Measurements from ENCODE around the gene USH2A.
"Not testable (repeated sequence)": the region's sequence is repeated elsewhere in the genome, so short reads cannot be mapped to it uniquely, and the experiment has no call there.

USH2A gene

DNA sequence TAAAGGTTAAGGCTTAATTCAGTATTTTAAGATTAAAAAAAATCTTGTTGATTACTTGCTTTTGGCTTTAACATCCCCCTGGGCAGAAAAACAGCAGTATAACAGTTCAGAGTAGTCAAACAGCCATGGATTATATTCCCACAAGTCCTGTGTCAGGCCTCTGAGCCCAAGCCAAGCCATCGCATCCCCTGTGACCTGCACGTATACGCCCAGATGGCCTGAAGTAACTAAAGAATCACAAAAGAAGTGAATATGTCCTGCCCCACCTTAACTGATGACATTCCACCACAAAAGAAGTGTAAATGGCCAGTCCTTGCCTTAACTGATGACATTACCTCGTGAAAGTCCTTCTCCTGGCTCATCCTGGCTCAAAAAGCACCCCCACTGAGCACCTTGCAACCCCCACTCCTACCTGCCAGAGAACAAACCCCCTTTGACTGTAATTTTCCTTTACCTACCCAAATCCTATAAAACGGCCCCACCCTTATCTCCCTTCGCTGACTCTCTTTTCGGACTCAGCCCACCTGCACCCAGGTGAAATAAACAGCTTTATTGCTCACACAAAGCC lies 277.7 kb downstream of the USH2A start:
- DNase-seq (ENCODE audit: extremely low read depth in 1 of 2, low read depth in 1 of 2): not testable (repeated sequence)

DNA sequence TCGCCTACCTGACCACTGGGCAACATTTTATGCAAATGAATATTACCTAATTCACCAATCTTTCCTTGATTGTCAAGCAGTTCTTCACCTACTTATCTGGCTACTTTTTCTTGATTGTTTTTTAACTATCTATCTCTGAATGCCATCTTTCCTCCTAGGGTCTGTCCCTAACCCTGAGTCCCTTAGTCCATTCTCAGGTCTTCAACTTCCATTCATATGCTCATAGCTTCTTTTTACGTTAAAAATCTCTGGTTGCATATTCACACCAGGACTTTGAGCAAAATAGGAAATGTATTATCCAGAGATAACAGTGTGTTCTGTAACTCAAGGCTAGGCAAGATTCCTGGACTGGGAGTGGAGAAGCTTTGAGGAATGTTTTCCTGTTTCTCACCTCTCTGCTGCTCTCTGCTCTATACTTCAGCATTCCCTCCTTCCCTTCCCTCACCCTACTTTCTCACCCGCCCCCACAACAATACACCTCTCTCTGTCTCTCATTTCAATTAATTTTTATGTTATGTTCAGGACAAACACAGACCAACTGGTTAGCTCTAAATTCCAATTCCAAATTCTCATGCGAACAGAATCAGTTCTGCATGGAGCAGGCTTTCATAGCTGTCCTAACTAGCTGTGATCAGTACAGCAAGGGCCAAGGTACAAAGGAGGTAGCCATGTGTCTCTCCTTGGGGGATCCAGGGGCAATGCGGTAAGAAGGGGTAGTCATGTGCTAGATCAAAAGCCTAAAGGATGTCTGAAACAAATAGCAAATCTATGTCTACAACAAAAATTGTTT lies 278.4 kb downstream of the USH2A start:
- no peak for DNase-seq (ENCODE audit: extremely low read depth in 1 of 2, low read depth in 1 of 2)

DNA sequence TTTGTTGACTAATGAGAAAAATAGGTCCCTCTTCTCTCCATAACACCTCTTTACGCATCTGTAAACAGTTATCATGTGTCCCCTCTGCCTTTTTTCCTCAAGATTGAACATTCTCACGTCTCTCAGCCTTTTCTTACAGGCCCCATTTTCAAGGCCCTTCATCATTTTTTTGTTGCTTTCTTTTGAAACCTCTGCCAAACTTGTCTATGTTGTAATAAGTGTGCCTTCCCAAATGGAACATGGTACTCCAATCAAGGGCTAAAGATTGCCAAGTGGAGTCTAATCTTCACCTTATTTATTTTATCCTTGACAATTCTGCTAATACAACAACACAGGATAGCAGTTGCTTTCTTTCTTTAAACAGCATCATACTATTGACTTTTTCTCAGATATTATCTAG lies 280.3 kb downstream of the USH2A start:
- DNase-seq (ENCODE audit: extremely low read depth in 1 of 2, low read depth in 1 of 2): no peak

DNA sequence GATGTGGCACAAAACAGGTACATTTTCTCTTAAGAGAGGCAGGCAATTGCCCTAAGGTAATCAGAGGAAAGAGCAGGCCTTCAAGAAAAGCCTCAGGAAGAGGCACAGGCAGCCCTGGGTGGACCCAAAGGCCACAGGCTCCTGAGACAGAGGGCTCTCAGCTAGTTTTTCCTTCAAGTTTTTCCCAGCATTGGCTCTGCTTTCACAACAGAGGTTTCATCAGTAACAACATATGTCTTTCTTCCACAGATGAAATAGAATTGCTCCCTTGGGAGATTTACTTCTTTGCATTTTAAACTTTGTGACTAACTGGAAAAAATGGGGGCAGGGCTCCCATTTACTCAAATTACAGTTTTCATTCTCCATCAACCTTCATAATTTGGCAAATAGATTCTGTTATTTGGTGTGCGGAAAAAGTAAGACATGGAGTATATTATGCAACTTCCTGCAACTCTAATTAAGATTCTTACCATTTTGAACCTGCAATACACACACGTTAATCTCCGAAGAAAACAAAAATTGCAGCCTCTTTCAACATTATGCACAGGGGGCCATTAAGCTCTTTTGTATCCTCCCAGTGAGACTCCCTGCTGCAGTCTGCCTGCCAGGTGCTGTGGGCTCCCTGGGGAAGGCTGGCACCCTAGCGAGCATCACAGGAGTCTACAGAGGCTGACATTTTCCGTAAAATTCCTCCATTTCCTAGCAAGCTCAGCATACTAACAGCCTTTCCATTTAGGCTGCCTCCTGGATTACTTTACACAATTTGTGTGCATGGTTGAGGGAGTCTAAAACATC lies 282.3 kb downstream of the USH2A start:
- DNase-seq (ENCODE audit: extremely low read depth in 1 of 2, low read depth in 1 of 2): no peak

DNA sequence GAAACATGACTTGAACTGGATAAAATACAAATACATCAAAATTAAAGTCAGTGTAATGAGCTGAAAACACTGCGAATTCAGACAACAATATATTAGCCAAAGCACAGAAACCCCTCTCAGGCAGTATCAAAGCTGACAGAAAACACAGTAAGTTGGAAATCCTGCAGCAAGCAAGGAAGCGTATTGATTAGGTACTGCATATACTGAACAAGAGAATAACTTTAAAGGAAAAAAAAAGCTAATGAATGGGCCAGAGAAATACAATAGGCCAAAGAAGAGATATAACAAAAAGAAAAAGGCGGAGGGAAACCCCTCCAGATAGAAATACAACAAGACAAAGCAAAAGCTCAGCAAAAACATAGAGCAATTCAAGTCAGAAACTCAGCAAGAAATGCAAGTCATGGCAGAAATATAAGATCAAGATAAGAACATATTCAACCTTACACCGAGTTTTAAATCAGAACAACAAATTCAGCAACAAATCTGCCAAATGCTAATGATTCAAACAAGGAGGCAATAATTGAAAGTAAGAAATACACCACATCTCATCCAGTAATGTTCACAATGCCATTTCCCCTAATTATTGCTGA lies 299.0 kb downstream of the USH2A start:
- no peak for DNase-seq (ENCODE audit: extremely low read depth in 1 of 2, low read depth in 1 of 2)

DNA sequence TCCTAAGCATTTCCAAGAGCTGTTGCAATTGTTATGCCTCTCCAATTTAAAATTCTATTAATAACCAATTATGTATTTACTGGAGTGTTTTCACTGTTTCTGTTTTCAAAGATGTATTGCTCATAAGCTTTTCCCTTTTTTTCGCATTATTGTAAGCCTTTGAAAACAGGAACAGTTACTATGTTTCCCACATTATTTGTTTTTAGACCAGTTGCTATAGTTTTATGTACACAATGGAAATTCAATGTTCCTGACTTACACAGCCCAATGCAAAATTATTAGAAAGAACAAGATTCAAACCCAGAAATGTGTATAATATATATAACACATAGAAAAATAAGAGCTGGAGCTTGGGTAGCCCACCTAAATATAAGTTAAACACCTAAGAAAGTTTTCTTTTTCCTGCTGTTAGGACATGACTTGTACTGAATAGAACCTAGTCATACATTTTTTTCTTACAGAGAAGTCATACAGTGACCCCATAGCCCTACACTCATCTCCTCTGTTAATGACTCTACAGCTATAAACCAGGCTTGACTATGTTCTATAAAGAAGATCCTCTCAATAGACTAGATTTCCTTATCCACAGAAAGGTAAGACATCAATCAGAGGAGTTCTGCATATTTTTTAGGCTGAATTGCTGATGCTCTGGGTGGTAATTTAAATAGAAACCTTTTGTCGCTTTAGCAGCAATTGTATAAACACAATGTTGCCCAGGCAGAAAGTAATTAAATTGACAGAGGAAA lies 299.6 kb downstream of the USH2A start:
- no peak for DNase-seq (ENCODE audit: extremely low read depth in 1 of 2, low read depth in 1 of 2)

DNA sequence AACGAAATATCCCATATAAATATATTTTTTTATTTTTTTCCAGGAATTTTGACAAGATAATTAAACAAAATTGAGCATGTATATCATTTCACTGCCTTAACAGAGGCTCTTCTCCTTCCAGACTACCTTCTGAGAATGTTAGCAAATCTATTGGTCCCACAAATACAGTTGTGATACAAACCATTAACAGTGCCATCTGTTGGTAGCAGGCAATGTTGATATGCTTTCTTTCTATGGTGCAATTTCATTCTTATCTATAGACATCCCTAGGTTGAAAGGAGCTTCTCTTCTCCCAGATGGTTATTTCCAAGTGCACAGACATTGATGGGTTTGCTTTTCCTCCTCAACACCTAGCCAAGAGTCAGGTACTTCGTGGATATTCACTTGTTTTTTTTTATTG lies 303.6 kb downstream of the USH2A start:
- no peak for DNase-seq (ENCODE audit: extremely low read depth in 1 of 2, low read depth in 1 of 2)

DNA sequence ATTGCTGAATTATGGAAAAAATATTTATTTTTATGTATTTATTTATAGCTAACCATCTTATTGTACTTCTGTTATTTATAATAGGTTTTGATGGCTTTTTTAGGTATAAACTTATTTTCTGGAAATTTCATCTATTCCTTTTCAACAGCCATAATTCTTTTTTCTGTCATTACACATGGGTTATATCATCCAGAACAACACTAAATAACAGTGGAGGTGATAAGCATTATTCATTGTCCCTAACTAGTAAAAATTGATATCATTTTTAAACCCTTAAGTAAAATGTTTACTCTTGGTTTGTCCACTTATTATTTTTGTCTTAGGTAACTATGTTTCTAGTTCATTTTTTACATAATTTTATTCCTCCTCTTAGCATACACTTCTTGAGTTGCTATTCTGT lies 309.1 kb downstream of the USH2A start:
- DNase-seq (ENCODE audit: extremely low read depth in 1 of 2, low read depth in 1 of 2): no peak

DNA sequence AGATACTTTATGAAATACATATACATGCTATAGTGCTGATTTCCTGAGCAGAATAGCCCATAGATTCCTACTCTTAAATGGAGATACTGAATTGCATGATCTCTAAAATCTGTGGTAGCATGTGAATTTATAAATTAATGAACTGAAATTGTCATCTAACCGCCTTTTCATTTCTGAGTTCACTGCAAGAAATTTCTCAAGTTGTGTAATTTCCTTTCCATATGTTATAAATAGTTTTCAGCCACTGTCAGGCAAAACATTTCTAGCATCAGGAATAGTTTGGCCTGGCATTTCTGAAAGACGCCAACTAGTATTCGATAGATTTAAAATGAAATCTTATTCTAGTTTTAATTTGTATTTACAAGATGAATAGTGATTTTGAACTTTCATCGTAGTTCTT lies 310.1 kb downstream of the USH2A start:
- no peak for DNase-seq (ENCODE audit: extremely low read depth in 1 of 2, low read depth in 1 of 2)

DNA sequence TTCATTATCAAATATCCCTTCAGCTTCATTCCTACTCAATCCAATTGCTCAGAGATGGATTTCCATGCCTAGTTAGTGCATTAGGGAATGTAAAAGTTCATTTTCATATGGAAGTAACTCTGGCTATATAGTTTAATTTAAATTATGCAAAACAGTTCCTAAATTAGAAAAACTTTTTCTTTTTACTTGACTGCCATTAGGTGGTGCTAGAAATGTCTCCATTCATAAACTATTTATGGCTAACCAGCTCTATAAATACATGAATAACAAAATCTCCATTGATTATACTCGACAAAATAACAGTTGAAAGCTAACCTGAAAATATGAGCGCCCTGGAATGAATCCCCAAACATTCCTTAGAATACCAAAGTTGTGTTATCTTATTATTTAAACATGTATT lies 311.4 kb downstream of the USH2A start:
- no peak for DNase-seq (ENCODE audit: extremely low read depth in 1 of 2, low read depth in 1 of 2)

DNA sequence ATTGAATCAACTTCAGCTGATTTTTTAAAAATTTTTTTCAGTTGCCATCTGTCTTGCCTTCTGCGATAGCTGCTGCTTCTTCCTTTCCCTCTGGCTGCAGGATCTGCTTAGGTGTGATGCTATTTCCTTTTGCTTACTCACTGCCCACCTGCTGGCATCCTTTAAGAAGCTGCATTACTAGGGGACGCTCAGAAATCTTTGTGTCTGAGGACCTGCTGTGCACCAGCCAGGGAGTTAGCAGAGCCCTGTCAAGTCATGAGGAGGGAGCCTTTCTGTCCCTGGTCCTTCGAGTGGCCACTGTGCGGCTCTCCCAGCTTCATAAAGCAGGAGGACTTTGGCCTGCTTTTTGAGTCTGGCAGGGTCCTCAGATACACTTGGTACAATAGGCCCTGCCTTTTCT lies 327.8 kb downstream of the USH2A start:
- DNase-seq (ENCODE audit: extremely low read depth in 1 of 2, low read depth in 1 of 2): no peak

DNA sequence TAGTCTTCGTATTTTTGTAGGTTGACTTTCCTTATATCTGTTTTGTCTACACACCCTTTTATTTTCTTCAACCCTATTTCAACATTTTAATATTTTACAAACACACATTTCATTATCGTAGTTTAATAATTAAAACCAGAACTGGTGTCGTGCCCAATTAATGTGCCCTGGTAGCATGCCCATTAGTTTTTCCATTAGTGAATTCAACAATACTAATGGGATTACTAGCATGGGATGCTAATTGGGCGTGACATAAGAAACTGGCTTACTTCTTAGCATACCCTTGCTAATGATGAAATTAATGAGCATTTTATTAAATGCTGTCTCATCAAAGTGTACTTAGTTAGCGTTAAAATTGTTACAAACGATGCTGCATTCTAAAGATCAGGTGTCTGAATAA lies 332.7 kb downstream of the USH2A start:
- DNase-seq (ENCODE audit: extremely low read depth in 1 of 2, low read depth in 1 of 2): no peak

DNA sequence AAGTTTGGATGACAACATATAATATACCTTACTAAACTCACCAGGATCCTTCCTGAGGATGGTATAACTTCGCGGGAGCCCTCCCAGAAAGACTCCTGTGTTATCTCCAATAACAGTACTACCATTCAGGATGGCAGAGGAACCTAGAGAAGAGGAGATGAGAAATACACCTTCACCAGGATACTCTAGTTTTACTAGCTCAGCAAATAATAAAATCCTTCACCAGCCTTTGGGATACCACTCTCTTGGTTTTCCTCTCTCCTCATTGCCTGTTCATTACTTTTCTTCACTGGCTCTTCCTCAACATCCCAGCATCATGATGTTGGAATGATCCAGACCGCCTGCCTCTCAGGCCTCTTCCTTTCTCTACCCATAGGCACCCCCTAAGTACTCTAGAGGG lies 336.6 kb downstream of the USH2A start:
- no peak for DNase-seq (ENCODE audit: extremely low read depth in 1 of 2, low read depth in 1 of 2)

DNA sequence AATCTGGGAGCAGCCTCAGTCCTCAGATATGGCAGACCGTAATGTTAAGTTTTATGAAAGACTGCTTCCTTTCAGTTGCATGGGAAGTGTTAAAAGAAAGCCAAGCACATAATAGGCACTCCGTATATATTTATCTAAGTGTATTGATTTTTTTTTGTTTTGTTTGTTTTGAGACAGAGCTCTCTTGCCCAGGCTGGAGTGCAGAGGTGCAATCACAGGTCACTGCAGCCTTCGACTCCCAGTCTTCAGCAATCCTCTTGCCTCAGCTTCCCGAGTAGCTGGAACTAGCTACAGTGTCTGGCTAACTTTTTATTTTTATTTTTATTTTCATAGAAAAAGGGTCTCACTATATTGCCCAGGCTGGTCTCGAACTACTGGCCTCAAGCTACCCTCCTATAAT lies 341.8 kb downstream of the USH2A start:
- DNase-seq (ENCODE audit: extremely low read depth in 1 of 2, low read depth in 1 of 2): no peak

DNA sequence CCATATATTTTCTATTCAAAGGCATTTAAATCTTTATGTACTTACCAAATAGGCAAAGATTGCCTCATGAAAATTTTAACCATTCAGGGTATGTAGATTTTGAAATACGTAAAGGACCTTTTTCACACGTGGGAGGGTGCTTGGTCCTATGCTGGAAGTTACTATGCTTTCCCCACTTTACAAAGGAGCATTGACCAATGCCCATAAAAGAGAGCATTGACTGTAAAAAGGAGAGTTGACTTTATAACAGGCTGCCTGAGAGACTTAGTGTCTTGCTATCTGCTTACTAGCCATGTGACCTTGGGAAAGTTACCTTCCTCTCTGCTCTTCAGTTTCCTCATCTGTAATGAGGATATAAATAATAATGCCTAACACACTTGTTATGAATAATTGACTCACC lies 346.5 kb downstream of the USH2A start:
- DNase-seq (ENCODE audit: extremely low read depth in 1 of 2, low read depth in 1 of 2): no peak

DNA sequence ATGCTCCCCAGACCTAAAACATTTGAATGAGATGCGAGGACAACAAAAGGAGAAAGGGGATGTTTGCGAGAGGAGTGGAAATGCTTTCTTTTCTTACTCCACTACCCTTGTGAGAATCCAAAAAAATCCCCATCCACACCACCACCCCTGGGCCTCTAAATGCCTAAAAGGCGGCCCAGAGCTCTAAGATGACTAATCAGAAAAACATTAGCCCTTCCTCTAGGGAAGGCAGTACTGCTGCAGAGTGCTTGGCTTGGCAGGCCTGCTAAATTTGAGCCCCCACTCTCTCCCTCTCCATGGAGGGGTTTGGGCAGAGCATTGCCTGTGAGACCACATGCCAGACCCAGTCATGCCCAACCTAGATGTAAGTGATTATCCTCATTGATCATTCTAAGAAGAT lies 347.9 kb downstream of the USH2A start:
- no peak for DNase-seq (ENCODE audit: extremely low read depth in 1 of 2, low read depth in 1 of 2)

DNA sequence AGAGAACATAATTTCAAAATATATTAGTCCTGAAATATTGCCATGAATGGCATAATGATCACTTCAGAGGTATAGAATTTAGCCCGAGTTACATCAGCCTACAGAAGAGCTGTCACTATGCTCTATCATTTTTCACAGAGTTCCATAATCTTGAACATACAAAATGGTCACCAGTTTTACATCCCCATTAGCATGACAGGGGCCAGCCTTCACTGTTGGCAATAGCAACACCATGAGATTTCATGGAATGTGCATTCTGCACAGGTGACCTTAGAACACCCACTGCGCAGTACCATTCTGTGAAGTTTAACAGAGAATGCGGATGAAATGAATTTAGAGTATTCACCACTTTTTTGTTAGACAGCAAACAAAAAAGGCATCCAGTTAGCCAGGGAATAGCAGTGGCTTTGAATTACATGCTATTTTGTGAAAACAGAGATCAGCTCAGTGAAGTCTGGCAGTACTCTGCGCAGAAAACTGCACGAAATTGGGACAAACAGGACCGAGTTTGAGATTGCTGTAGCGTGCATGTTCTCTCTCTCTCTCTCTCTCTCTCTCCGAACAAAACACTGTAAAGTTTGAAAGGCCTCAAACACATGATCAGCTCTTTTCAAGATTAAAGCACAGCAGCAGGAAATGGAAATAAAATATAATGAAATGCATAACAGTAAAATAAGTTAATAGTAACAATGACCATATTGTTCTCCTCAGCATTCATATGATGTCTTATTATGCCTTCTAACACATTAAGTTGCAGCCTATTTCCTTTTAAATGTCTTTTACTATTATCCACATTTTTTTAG lies 349.3 kb downstream of the USH2A start:
- no peak for DNase-seq (ENCODE audit: extremely low read depth in 1 of 2, low read depth in 1 of 2)

DNA sequence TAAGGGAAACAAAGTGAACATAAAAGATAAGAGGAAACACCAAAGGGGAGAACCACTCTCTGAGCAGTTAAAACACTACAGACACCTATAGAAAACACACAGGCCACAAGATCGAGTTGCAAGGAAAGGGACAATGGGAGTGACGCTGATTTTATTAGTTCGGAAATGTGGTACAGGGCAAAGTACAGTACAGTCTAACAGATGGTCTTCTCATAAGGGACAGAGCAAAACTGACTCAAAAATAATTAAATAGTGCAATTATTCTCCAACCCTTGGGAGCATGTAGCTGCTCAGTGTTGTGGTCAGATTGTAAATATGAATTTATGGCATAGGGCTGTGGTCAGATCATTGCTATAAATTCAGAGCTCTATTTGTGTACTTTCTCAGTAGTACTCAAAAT lies 352.0 kb downstream of the USH2A start:
- DNase-seq (ENCODE audit: extremely low read depth in 1 of 2, low read depth in 1 of 2): no peak

DNA sequence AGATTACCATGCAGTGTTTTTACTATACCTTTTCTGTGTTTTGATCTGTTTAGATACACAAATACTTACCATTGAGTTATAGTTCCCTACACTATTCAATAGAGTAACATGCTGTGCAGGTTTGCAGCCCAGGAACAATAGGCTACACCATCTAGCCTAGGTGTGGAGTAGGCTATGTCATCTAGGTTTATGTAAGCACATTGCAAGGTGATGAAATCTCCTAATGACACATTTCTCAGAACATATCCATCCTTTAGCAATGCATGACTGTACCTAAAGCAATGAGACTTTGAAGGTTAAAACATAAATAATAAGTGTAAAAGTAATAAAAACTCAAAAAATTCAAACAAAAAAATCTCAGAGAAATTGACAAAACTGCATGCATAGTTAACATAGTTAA lies 358.6 kb downstream of the USH2A start:
- no peak for DNase-seq (ENCODE audit: extremely low read depth in 1 of 2, low read depth in 1 of 2)

DNA sequence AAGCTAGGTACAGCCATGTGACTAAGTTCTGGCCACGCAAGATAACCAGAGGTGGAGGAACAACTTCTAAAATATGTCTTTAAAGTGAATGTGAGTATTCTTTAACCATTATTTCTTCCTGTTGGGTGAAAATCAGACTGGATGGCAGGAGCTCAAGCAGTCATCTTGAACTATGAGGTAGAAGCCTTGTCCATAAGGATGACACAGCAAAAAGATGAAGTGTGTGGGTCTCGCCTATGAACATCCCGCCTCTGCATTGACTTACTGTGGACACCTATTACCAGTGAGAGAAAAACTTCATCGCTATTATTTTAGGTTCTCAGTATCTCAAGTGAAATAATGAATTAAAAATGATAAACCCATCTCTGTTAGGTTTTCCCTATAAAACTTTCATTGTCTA lies 365.3 kb downstream of the USH2A start:
- DNase-seq (ENCODE audit: extremely low read depth in 1 of 2, low read depth in 1 of 2): no peak
